ENCODE results near the gene LRRC8B.

DNA sequence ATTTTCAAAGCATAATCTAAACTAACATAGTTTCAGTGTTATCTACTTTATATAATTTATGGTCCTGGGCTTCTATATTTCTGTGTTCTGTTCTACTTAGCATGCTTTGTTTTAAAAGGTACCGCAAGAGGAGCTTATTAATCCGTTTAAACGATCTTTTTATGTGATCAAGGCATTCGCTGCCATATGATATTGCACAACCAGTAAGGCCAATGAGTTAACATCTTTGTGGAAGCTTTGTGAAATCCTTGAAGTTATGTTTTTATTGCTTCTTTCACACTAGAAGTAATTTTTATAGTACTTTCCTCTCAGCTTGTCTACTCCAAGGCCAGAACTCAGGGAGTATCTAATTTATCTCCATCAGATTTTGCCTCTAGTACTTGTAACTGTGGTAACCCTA lies 117.2 kb downstream of the LRRC8B start:
- no peak for TF ChIP-seq MAFK (conservative IDR thresholded peaks at IDR 0.05 in 1 of 2, IDR thresholded peaks at IDR 0.05 in 1 of 2; ENCODE audit: low read length in 2 of 2)
- TF ChIP-seq, protein P1, sequence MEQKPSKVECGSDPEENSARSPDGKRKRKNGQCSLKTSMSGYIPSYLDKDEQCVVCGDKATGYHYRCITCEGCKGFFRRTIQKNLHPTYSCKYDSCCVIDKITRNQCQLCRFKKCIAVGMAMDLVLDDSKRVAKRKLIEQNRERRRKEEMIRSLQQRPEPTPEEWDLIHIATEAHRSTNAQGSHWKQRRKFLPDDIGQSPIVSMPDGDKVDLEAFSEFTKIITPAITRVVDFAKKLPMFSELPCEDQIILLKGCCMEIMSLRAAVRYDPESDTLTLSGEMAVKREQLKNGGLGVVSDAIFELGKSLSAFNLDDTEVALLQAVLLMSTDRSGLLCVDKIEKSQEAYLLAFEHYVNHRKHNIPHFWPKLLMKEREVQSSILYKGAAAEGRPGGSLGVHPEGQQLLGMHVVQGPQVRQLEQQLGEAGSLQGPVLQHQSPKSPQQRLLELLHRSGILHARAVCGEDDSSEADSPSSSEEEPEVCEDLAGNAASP (CRISPR knock-in tag; IDR thresholded peaks at IDR 0.05; ENCODE audit: borderline replicate concordance), result no peak
- no peak for TF ChIP-seq PTBP1 (IDR thresholded peaks at IDR 0.05; ENCODE audit: low read depth, low read length, poor library complexity, severe bottlenecking)
- TF ChIP-seq, protein P2, sequence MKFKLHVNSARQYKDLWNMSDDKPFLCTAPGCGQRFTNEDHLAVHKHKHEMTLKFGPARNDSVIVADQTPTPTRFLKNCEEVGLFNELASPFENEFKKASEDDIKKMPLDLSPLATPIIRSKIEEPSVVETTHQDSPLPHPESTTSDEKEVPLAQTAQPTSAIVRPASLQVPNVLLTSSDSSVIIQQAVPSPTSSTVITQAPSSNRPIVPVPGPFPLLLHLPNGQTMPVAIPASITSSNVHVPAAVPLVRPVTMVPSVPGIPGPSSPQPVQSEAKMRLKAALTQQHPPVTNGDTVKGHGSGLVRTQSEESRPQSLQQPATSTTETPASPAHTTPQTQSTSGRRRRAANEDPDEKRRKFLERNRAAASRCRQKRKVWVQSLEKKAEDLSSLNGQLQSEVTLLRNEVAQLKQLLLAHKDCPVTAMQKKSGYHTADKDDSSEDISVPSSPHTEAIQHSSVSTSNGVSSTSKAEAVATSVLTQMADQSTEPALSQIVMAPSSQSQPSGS (CRISPR knock-in tag; IDR thresholded peaks at IDR 0.05), result no peak
- no peak for TF ChIP-seq HINFP (CRISPR knock-in tag; IDR thresholded peaks at IDR 0.05; ENCODE audit: low read depth)
- no peak for TF ChIP-seq POLR2A (IDR thresholded peaks at IDR 0.05; ENCODE audit: insufficient read depth in 1 of 2, low read depth in 2 of 2, low read length in 2 of 2)
- no peak for TF ChIP-seq TARDBP (CRISPR knock-in tag; IDR thresholded peaks at IDR 0.05)
